B cell (primary cell): ENCODE results near the gene AMIGO1. TPM values are rescaled to one million over a fixed set of nuclear protein-coding genes. Genes with fewer than 3 reads are reported as not detected.

Experiments used
- ATAC-seq: fragments of 200-7000 bp; cut with Tn5 transposase; one replicate; pipeline ENCODE4 v1.10.0; 2021; ENCODE audit warnings: low read depth, mild to moderate bottlenecking, moderate number of reproducible peaks, moderate library complexity
- CTCF ChIA-PET: fragments of 350-600 bp; sonication (Branson Sonifier 250); formaldehyde crosslinking; loops from one replicate; lab custom pipeline; 2021; ENCODE audit warnings: antibody characterized with exemption, inconsistent platforms; lab: Charles Lee
- POLR2A ChIA-PET: fragments of 350-600 bp; sonication (Branson Sonifier 250); formaldehyde crosslinking; loops from one replicate; lab custom pipeline; 2021; ENCODE audit warnings: antibody characterized with exemption; lab: Charles Lee
- DNase-seq: peaks from one replicate; pipeline ENCODE4 v3.0.0; 2013
- H2AFZ ChIP-seq: 2 replicates; pipeline ENCODE4 v1.6.1; 2012; ENCODE audit warnings: mild to moderate bottlenecking, low read depth, low read length; ENCODE audit not compliant: insufficient read depth, poor library complexity, severe bottlenecking
- H3K27ac ChIP-seq, 2 donors: 1 replicate in 1 of 2; 2 replicates in 1 of 2; pipeline ENCODE4 v1.5.1; 2012 to 2013; ENCODE audit warnings: low read length in 2 of 2, mild to moderate bottlenecking in 2 of 2, moderate library complexity in 1 of 2
- H3K27me3 ChIP-seq, 4 experiments: fragments of 200-600 bp in 1 of 4; sonication (generic) in 1 of 4; replicated peaks in 1 of 4; 1 replicate in 2 of 4; 2 replicates in 2 of 4; pipeline versions ENCODE4 v1.6.1 to v1.7.0; 2013 to 2016; ENCODE audit warnings: low read length in 3 of 4, mild to moderate bottlenecking in 2 of 4, mixed read lengths in 1 of 4, moderate library complexity in 1 of 4; ENCODE audit not compliant: insufficient read depth in 4 of 4, control insufficient read depth in 3 of 4; ENCODE audit errors: control extremely low read depth in 1 of 4
- H3K36me3 ChIP-seq, 2 experiments: replicated peaks in 1 of 2; 1 replicate in 1 of 2; 2 replicates in 1 of 2; pipeline versions ENCODE4 v1.6.1 to v1.7.1; 2013; ENCODE audit warnings: low read length in 1 of 2; ENCODE audit not compliant: insufficient read depth in 2 of 2, control insufficient read depth in 1 of 2; ENCODE audit errors: control extremely low read depth in 1 of 2, extremely low read depth in 1 of 2
- H3K4me1 ChIP-seq, 2 donors: fragments of 200-600 bp in 1 of 2; sonication (generic) in 1 of 2; 1 replicate in 1 of 2; 2 replicates in 1 of 2; pipeline versions ENCODE4 v1.5.1 to v1.6.1; 2013 to 2017; ENCODE audit warnings: low read length in 2 of 2; ENCODE audit not compliant: control insufficient read depth in 2 of 2, insufficient read depth in 2 of 2
- H3K4me2 ChIP-seq: replicated peaks from 2 replicates; pipeline ENCODE3; 2012; ENCODE audit warnings: mild to moderate bottlenecking, low read depth, low read length; ENCODE audit not compliant: poor library complexity, severe bottlenecking
- H3K4me3 ChIP-seq, 5 experiments: fragments of 200-600 bp in 1 of 5; sonication (generic) in 1 of 5; 1 replicate in 3 of 5; 2 replicates in 2 of 5; pipeline versions ENCODE4 v1.5.1 to v1.7.0; 2011 to 2016; ENCODE audit warnings: low read length in 4 of 5, mild to moderate bottlenecking in 4 of 5, low read depth in 2 of 5, control low read depth in 1 of 5, moderate library complexity in 1 of 5; ENCODE audit not compliant: insufficient read depth in 1 of 5; ENCODE audit errors: control extremely low read depth in 1 of 5, extremely low read depth in 1 of 5
- H3K79me2 ChIP-seq: fragments of 200-600 bp; sonication (generic); one replicate; pipeline ENCODE4 v1.6.0; 2016; ENCODE audit warnings: low read length; ENCODE audit not compliant: control insufficient read depth, insufficient read depth
- H3K9ac ChIP-seq: fragments of 200-600 bp; sonication (generic); 2 replicates; pipeline ENCODE4 v1.6.1; 2017; ENCODE audit warnings: mild to moderate bottlenecking, low read length, moderate library complexity
- H3K9me3 ChIP-seq, 3 donors: one replicate each; pipeline versions ENCODE4 v1.6.1 to v1.7.1; 2013; ENCODE audit warnings: low read length in 2 of 3; ENCODE audit not compliant: control insufficient read depth in 2 of 3, insufficient read depth in 1 of 3; ENCODE audit errors: control extremely low read depth in 1 of 3
- H4K20me1 ChIP-seq: 2 replicates; pipeline ENCODE4 v1.6.0; 2012; ENCODE audit warnings: mild to moderate bottlenecking, low read length; ENCODE audit not compliant: insufficient read depth, control insufficient read depth, poor library complexity, severe bottlenecking
- H3K27ac Mint-ChIP-seq: one replicate; pipeline ENCODE4 v1.8.0; 2021; ENCODE audit warnings: mixed read lengths
- H3K27me3 Mint-ChIP-seq: one replicate; pipeline ENCODE4 v1.8.0; 2021; ENCODE audit warnings: mixed read lengths
- H3K4me1 Mint-ChIP-seq: one replicate; pipeline ENCODE4 v1.8.0; 2021; ENCODE audit warnings: mixed read lengths
- H3K4me3 Mint-ChIP-seq: one replicate; pipeline ENCODE4 v1.8.0; 2021; ENCODE audit warnings: mixed read lengths
- H3K9me3 Mint-ChIP-seq: one replicate; pipeline ENCODE4 v1.8.0; 2022; ENCODE audit warnings: mixed read lengths; ENCODE audit not compliant: insufficient read depth
- EZH2 ChIP-seq: IDR thresholded peaks from 2 replicates; pipeline ENCODE4 v1.6.1; 2012; ENCODE audit warnings: borderline replicate concordance, low read depth, mild to moderate bottlenecking, moderate library complexity, low read length; ENCODE audit not compliant: insufficient read depth, poor library complexity, severe bottlenecking
- WGBS: methylation state at CpG from one replicate; pipeline ENCODE4 v1.1.5; 2013; ENCODE audit warnings: missing lambda C conversion rate; ENCODE audit not compliant: insufficient coverage; 5-methylcytosine and 5-hydroxymethylcytosine counted together
- intact Hi-C: fragments of 100-400 bp; cut with micrococcal nuclease; formaldehyde crosslinking; loops from one replicate; pipeline ENCODE4 v1.10.0; 2022
- polyA plus RNA-seq: library from polyadenylated mRNA; depleted of rRNA; stranded (reverse); fragments of >200 nt; gene quantifications from 2 replicates; pipeline ENCODE4 v1.2.3, GENCODE V29; 2012
- total RNA-seq, 2 donors: library from RNA; stranded (reverse); fragments of 120-200 nt in 1 of 2; gene quantifications; 1 replicate in 1 of 2; 2 replicates in 1 of 2; pipeline versions ENCODE4 v1.2.3 to v1.2.4, GENCODE V29; 2013 to 2022
- TF ChIP-seq, protein P1 (sequence below): fragments of 200-600 bp; IDR thresholded peaks from one replicate; pipeline ENCODE4 v1.8.0; 2022; ENCODE audit warnings: antibody characterized with exemption, mild to moderate bottlenecking

Gene AMIGO1
- total and polyA plus RNA-seq, 2 donors (not counting 1 experiment from before 2014, with no cell fraction given) = 0.19 to 2.4 TPM

DNA sequence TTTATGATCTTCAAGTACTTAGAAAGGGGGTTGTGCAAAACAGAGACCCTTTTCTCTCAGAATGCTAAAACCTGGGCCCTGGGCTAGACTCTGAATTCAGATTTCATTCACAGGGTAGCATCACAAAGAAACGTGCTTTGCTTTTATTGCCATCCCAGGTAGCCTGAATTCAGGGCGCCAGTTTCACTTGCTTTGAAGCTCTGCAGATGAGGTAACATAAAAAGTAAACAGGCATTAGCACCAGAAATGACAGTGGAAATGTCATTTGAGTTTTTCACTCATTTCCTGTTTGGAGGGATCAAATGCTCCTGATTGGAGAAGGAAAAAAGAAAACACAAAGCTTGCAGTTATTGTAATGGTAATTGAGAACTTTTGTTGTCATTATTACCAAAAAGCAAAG lies 40.6 kb downstream of the AMIGO1 start:
- Histone ChIP-seq H3K4me2 (no peak overlapping the region), H3K27me3 (peaks cover 0 to 67% (median 47%) of the 10 kb centered on the region in 4 experiments), H3K36me3 (no peaks in the 10 kb centered on the region), H3K4me3 (no peak overlapping the region), H3K4me1 (peaks cover 13% of the 10 kb centered on the region in 2 donors), H3K27ac (no peak overlapping the region), H2AFZ (no peak overlapping the region), H4K20me1 (no peaks in the 10 kb centered on the region), H3K9ac (no peak overlapping the region), H3K79me2 (no peaks in the 10 kb centered on the region), H3K9me3 (peaks cover 0 to 8% (median 1%) of the 10 kb centered on the region in 3 donors)
- no peak overlapping the region for H3K4me3 Mint-ChIP-seq
- H3K27me3 Mint-ChIP-seq = peaks cover 58% of the 10 kb centered on the region
- TF ChIP-seq, protein P1, sequence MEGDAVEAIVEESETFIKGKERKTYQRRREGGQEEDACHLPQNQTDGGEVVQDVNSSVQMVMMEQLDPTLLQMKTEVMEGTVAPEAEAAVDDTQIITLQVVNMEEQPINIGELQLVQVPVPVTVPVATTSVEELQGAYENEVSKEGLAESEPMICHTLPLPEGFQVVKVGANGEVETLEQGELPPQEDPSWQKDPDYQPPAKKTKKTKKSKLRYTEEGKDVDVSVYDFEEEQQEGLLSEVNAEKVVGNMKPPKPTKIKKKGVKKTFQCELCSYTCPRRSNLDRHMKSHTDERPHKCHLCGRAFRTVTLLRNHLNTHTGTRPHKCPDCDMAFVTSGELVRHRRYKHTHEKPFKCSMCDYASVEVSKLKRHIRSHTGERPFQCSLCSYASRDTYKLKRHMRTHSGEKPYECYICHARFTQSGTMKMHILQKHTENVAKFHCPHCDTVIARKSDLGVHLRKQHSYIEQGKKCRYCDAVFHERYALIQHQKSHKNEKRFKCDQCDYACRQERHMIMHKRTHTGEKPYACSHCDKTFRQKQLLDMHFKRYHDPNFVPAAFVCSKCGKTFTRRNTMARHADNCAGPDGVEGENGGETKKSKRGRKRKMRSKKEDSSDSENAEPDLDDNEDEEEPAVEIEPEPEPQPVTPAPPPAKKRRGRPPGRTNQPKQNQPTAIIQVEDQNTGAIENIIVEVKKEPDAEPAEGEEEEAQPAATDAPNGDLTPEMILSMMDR = no peak
- no peak for TF ChIP-seq EZH2
- DNase-seq (no peak), ATAC-seq (no peak)
- ChIA-PET CTCF (interaction anchor here (0.8 kb wide), 1 partner anchor 22 kb away, joined by 5 read pairs; no protein-coding TSS in a partner anchor), POLR2A (no interaction called here)
- intact Hi-C loops = no loop called here
- no peak overlapping the region for H3K27ac Mint-ChIP-seq
- 15% methylated on average over 2 of the region's 2 CpGs for WGBS
- no peaks in the 10 kb centered on the region for H3K9me3 Mint-ChIP-seq
- H3K4me1 Mint-ChIP-seq = peaks cover 8% of the 10 kb centered on the region

DNA sequence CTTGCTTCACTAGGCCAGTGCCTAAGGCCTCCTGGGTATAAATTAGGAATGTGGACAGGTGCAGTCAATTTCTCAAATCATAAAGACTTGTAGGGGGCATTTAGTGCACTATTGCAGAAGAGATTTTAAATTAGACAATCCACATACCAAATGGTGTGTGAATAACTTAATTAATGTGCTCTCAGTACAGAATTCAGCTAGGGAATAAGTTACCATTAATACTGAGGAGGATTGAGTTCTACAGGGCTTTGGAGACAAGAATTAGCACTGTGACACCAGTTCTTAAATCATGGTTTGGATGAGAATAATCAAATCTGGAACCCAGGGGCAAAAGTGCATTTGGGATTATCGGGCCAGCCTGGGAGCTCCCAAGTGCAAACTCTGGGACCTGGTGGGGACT lies 41.5 kb downstream of the AMIGO1 start:
- no peak for DNase-seq
- no peak for ATAC-seq
- Mint-ChIP-seq H3K27me3 (peaks cover 59% of the 10 kb centered on the region), H3K4me1 (peaks cover 8% of the 10 kb centered on the region), H3K27ac (no peak overlapping the region), H3K9me3 (no peaks in the 10 kb centered on the region), H3K4me3 (peak overlapping the region; percentile 83)
- Histone ChIP-seq H3K4me1 (peaks cover 13% of the 10 kb centered on the region in 2 donors), H3K36me3 (no peaks in the 10 kb centered on the region), H3K4me2 (no peak overlapping the region), H3K4me3 (no peak overlapping the region), H3K79me2 (no peaks in the 10 kb centered on the region), H3K27ac (no peak overlapping the region), H2AFZ (no peak overlapping the region), H3K9me3 (peaks cover 0 to 8% (median 1%) of the 10 kb centered on the region in 3 donors), H3K27me3 (peaks cover 0 to 70% (median 47%) of the 10 kb centered on the region in 4 experiments), H4K20me1 (no peaks in the 10 kb centered on the region), H3K9ac (no peak overlapping the region)
- 100% methylated on average over 1 of the region's 1 CpG for WGBS
- ChIA-PET POLR2A (no interaction called here), CTCF (no interaction called here)
- intact Hi-C loops = no loop called here
- TF ChIP-seq EZH2 = no peak
- TF ChIP-seq, protein P1 = no peak
